RWPE2 (cell line): ENCODE results near the gene CCDC18.

Experiments used
- ATAC-seq: fragments of 200-7000 bp; cut with Tn5 transposase; 3 replicates; pipeline ENCODE4 v1.9.1; 2021; ENCODE audit warnings: low read depth
- DNase-seq: peaks from one replicate; pipeline ENCODE4 v3.0.0-alpha.2; 2020; ENCODE audit warnings: low spot score
- H3K27ac ChIP-seq: fragments of 450-650 bp; 2 replicates; pipeline ENCODE4 v1.5.1; 2017; ENCODE audit warnings: mild to moderate bottlenecking; ENCODE audit not compliant: poor library complexity, severe bottlenecking
- H3K27me3 ChIP-seq: fragments of 250-450 bp; sonication (Bioruptor Pico); 2 replicates; pipeline ENCODE4 v1.5.1; 2021; ENCODE audit warnings: mild to moderate bottlenecking, moderate library complexity; ENCODE audit not compliant: insufficient read depth, poor library complexity, severe bottlenecking
- H3K36me3 ChIP-seq: fragments of 250-450 bp; sonication (Bioruptor Pico); 2 replicates; pipeline ENCODE4 v1.5.1; 2020; ENCODE audit warnings: low read depth, mild to moderate bottlenecking, moderate library complexity
- H3K4me1 ChIP-seq: fragments of 250-450 bp; sonication (Bioruptor Pico); 2 replicates; pipeline ENCODE4 v1.5.1; 2021; ENCODE audit warnings: mild to moderate bottlenecking, moderate library complexity; ENCODE audit not compliant: insufficient read depth, poor library complexity, severe bottlenecking
- H3K4me3 ChIP-seq: fragments of 250-450 bp; sonication (Bioruptor Pico); 2 replicates; pipeline ENCODE4 v1.5.1; 2021; ENCODE audit warnings: mild to moderate bottlenecking, moderate library complexity; ENCODE audit not compliant: severe bottlenecking
- H3K9me3 ChIP-seq: fragments of 250-450 bp; sonication (Bioruptor Pico); 2 replicates; pipeline ENCODE4 v1.5.1; 2021; ENCODE audit warnings: mild to moderate bottlenecking, moderate library complexity; ENCODE audit not compliant: severe bottlenecking
- TF ChIP-seq, protein P1 (sequence below): fragments of 450-650 bp; IDR thresholded peaks from one replicate; pipeline ENCODE4 v1.5.1; 2017; ENCODE audit warnings: mild to moderate bottlenecking, moderate library complexity; ENCODE audit not compliant: poor library complexity, severe bottlenecking

The CCDC18 gene, protein sequence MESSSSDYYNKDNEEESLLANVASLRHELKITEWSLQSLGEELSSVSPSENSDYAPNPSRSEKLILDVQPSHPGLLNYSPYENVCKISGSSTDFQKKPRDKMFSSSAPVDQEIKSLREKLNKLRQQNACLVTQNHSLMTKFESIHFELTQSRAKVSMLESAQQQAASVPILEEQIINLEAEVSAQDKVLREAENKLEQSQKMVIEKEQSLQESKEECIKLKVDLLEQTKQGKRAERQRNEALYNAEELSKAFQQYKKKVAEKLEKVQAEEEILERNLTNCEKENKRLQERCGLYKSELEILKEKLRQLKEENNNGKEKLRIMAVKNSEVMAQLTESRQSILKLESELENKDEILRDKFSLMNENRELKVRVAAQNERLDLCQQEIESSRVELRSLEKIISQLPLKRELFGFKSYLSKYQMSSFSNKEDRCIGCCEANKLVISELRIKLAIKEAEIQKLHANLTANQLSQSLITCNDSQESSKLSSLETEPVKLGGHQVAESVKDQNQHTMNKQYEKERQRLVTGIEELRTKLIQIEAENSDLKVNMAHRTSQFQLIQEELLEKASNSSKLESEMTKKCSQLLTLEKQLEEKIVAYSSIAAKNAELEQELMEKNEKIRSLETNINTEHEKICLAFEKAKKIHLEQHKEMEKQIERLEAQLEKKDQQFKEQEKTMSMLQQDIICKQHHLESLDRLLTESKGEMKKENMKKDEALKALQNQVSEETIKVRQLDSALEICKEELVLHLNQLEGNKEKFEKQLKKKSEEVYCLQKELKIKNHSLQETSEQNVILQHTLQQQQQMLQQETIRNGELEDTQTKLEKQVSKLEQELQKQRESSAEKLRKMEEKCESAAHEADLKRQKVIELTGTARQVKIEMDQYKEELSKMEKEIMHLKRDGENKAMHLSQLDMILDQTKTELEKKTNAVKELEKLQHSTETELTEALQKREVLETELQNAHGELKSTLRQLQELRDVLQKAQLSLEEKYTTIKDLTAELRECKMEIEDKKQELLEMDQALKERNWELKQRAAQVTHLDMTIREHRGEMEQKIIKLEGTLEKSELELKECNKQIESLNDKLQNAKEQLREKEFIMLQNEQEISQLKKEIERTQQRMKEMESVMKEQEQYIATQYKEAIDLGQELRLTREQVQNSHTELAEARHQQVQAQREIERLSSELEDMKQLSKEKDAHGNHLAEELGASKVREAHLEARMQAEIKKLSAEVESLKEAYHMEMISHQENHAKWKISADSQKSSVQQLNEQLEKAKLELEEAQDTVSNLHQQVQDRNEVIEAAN (N-terminal part only)

DNA sequence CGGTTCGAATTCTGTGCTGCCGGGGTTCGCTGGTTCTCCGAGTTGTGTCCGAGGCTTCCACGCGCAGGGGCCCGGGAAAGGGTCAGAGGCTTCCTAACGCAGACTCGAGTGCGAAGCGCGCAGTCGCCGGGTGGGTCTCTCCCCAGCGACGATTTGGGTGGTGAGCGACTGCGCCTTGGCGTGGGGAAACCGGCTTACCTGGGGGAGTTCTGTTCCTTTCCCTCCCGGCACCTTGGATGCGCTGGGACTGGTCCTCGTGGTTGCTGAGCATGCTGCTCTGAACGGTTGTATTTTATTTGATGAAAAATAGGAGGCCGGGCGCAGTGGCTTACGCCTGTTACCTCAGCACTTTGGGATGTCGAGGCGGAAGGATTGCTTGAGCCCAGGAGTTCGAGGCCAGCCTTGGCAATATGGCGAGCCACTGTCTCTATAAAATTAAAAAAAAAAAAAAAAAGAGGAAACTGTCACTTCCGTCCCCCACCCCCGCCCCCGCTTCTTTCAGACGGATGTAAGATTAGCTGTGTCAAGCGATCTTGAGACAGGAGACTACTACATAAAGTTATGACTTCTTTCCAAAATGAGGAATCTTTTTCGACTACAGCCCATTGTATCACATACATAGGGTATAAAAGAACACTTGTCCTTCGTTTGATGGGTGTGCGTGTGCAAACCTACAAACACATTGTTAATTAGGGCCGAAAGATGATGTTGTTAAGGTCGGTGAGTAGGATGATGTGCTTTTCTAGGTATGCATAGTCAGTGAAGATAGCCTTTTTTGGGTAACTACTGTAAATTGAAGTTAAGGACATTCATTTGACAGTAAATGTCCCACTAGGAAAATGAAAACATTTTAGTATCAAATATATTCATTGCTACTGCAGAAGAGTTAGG lies at the start of gene CCDC18:
Gene CCDC18, plus strand, starts transcription at position 2 of the 891 bp plus-strand sequence. CDS start 2,638 bp downstream, outside the sequence.
- Histone ChIP-seq H3K4me1 (peaks cover 15% of the 10 kb centered on the region), H3K9me3 (no peaks in the 10 kb centered on the region), H3K36me3 (peaks cover 37% of the 10 kb centered on the region), H3K27me3 (no peaks in the 10 kb centered on the region), H3K27ac (peak within 1 kb of the TSS; percentile 89), H3K4me3 (peak within 1 kb of the TSS; percentile 54)
- ATAC-seq (peak; percentile 15), DNase-seq (no peak)
- TF ChIP-seq, protein P1, sequence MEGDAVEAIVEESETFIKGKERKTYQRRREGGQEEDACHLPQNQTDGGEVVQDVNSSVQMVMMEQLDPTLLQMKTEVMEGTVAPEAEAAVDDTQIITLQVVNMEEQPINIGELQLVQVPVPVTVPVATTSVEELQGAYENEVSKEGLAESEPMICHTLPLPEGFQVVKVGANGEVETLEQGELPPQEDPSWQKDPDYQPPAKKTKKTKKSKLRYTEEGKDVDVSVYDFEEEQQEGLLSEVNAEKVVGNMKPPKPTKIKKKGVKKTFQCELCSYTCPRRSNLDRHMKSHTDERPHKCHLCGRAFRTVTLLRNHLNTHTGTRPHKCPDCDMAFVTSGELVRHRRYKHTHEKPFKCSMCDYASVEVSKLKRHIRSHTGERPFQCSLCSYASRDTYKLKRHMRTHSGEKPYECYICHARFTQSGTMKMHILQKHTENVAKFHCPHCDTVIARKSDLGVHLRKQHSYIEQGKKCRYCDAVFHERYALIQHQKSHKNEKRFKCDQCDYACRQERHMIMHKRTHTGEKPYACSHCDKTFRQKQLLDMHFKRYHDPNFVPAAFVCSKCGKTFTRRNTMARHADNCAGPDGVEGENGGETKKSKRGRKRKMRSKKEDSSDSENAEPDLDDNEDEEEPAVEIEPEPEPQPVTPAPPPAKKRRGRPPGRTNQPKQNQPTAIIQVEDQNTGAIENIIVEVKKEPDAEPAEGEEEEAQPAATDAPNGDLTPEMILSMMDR = no peak

DNA sequence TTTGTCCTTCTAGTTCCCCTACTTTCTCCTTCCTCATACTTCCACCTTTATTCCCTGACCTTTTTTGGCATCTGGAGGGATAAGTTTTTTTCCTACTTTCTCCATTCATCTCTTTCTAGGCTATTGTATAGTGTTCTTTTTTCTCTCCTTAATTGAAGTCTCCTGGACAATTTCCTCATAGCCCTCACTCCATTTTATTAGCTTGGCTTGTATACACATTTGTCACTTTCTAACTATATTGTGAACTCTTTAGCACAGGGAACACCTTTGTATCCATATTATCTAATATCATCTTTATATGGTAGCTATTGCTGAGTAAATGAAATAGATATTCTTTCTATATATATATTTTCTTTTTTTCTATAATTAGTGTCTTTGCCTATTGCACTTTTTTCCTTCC lies 47.9 kb upstream of the CCDC18 start:
- no peaks in the 10 kb centered on the region for H3K9me3 ChIP-seq
- no peak overlapping the region for H3K27ac ChIP-seq
- H3K4me1 ChIP-seq = no peaks in the 10 kb centered on the region
- TF ChIP-seq, protein P1 = no peak
- ATAC-seq (no peak), DNase-seq (no peak)
- H3K36me3 ChIP-seq = peaks cover 72% of the 10 kb centered on the region
- H3K4me3 ChIP-seq = no peak overlapping the region
- H3K27me3 ChIP-seq = no peaks in the 10 kb centered on the region

DNA sequence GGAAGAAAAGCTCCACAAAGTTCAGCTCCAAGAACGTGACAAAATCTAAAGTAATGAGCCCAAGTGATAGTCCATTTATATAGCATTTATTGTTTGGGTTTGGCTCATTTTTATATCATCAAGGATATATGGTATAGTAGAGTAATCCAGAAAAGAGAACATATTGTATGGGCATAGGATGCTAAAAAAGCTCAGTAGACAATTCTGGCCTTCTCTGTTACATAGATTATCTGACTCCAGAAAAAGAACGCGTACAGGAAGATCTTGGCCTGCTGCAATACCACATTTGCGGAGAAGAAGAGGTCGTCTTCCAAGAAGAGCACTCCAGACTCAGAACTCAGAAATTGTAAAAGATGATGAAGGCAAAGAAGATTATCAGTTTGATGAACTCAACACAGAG lies 44.1 kb upstream of the CCDC18 start:
- Histone ChIP-seq H3K27ac (no peak overlapping the region), H3K27me3 (no peaks in the 10 kb centered on the region), H3K36me3 (peaks cover 71% of the 10 kb centered on the region), H3K4me3 (no peak overlapping the region), H3K4me1 (peaks cover 2% of the 10 kb centered on the region), H3K9me3 (no peaks in the 10 kb centered on the region)
- DNase-seq (no peak), ATAC-seq (no peak)
- TF ChIP-seq, protein P1 = no peak

DNA sequence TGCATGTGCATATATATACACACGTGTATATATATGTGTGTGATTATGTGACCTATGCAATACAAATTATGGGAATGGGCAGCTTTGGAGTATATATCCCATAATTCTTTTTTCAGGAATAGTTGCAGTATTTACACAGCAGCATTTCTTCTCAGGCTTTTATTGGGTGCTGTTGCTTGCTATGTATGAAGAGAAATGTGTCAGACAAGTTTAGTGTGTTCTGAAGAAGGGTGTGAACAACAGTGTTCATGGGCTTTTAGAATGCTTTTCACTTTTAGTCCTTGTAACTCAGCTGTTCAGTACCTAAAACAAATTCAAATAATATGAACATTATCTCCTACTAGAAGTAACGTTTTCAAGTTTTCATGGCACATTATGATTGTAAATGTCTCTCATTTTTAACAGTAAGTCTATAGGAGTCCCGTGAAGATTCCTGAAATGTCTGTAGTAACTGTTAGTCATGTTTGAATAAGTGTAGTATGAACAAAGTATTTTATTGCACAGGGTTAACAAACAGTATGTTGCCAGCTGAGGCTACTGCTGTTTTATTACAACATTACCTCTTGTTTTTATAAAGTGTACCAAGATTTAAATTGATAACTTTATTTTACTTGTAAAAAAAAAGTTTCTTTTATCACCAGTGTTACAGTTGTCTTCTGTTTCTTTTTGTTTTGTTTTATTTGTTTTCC lies 42.8 kb upstream of the CCDC18 start:
- no peaks in the 10 kb centered on the region for H3K9me3 ChIP-seq
- no peak overlapping the region for H3K4me3 ChIP-seq
- no peak for DNase-seq
- H3K27ac ChIP-seq = no peak overlapping the region
- peak; percentile 40; the same call in 1 of the 3 replicates for ATAC-seq
- H3K4me1 ChIP-seq = peaks cover 2% of the 10 kb centered on the region
- H3K36me3 ChIP-seq = peaks cover 76% of the 10 kb centered on the region
- no peaks in the 10 kb centered on the region for H3K27me3 ChIP-seq
- TF ChIP-seq, protein P1 = no peak
